T-cell (primary cell): ENCODE data around the gene USPL1. TPM values are rescaled to one million over a fixed set of nuclear protein-coding genes. Genes with fewer than 3 reads are reported as not detected.

Source experiments
- ATAC-seq, 4 experiments: fragments of 200-7000 bp in 3 of 4; fragments of 150-1000 bp in 1 of 4; cut with Tn5 transposase; replicated peaks in 1 of 4; 1 replicate in 3 of 4; 2 replicates in 1 of 4; pipeline ENCODE4 v1.10.0; 2021; ENCODE audit warnings: moderate library complexity in 3 of 4, mild to moderate bottlenecking in 2 of 4, moderate number of reproducible peaks in 1 of 4
- CTCF ChIA-PET, 2 donors: fragments of 300-600 bp; sonication (Branson Sonifier 250); formaldehyde crosslinking; loops; one replicate each; lab custom pipeline; 2022; ENCODE audit warnings: antibody characterized with exemption in 2 of 2; lab: Charles Lee
- POLR2A ChIA-PET, 2 donors: fragments of 300-600 bp; sonication (Branson Sonifier 250); formaldehyde crosslinking; loops; one replicate each; lab custom pipeline; 2022; ENCODE audit warnings: antibody characterized with exemption in 2 of 2; lab: Charles Lee
- DNase-seq, 35 experiments: peaks; one replicate each; pipeline versions ENCODE4 v3.0.0 to v3.0.0-alpha.2; 2013 to 2023
- H3K27ac ChIP-seq: one replicate; pipeline ENCODE4 v1.5.1; 2013; ENCODE audit warnings: low read length
- H3K27me3 ChIP-seq, 2 experiments: replicated peaks in 1 of 2; 1 replicate in 1 of 2; 2 replicates in 1 of 2; pipeline versions ENCODE4 v1.6.1 to v1.7.0; 2013; ENCODE audit warnings: low read length in 1 of 2, mixed read lengths in 1 of 2; ENCODE audit not compliant: control insufficient read depth in 2 of 2, insufficient read depth in 2 of 2; ENCODE audit errors: extremely low read depth in 1 of 2
- H3K36me3 ChIP-seq, 2 donors: 1 replicate in 1 of 2; 2 replicates in 1 of 2; pipeline versions ENCODE4 v1.6.1 to v1.7.0; 2013; ENCODE audit warnings: low read length in 1 of 2; ENCODE audit not compliant: control insufficient read depth in 2 of 2, insufficient read depth in 1 of 2; ENCODE audit errors: extremely low read depth in 1 of 2
- H3K4me1 ChIP-seq, 2 experiments: 1 replicate in 1 of 2; 2 replicates in 1 of 2; pipeline versions ENCODE4 v1.6.1 to v1.7.0; 2013; ENCODE audit warnings: low read length in 2 of 2, mixed read lengths in 1 of 2; ENCODE audit not compliant: insufficient read depth in 2 of 2, control insufficient read depth in 1 of 2; ENCODE audit errors: extremely low read depth in 1 of 2
- H3K4me3 ChIP-seq, 2 donors: 1 replicate in 1 of 2; 2 replicates in 1 of 2; pipeline versions ENCODE4 v1.5.1 to v1.7.0; 2013; ENCODE audit warnings: mild to moderate bottlenecking in 2 of 2, low read length in 1 of 2, moderate library complexity in 1 of 2; ENCODE audit not compliant: control insufficient read depth in 1 of 2; ENCODE audit errors: extremely low read depth in 1 of 2
- H3K9me3 ChIP-seq: 2 replicates; pipeline ENCODE4 v1.7.0; 2013
- H3K27ac Mint-ChIP-seq, 2 donors: one replicate each; pipeline ENCODE4 v1.8.0; 2020 to 2021; ENCODE audit warnings: mild to moderate bottlenecking in 2 of 2, mixed read lengths in 2 of 2
- H3K27me3 Mint-ChIP-seq, 2 donors: one replicate each; pipeline ENCODE4 v1.8.0; 2021 to 2022; ENCODE audit warnings: mixed read lengths in 2 of 2
- H3K36me3 Mint-ChIP-seq: one replicate; pipeline ENCODE4 v1.8.0; 2021; ENCODE audit warnings: mixed read lengths
- H3K4me1 Mint-ChIP-seq, 3 donors: one replicate each; pipeline ENCODE4 v1.8.0; 2020 to 2022; ENCODE audit warnings: mixed read lengths in 3 of 3, mild to moderate bottlenecking in 1 of 3
- H3K4me3 Mint-ChIP-seq, 3 donors: one replicate each; pipeline ENCODE4 v1.8.0; 2020 to 2022; ENCODE audit warnings: mild to moderate bottlenecking in 3 of 3, mixed read lengths in 3 of 3, moderate library complexity in 3 of 3
- H3K9me3 Mint-ChIP-seq, 3 donors: one replicate each; pipeline ENCODE4 v1.8.0; 2020 to 2022; ENCODE audit warnings: mixed read lengths in 3 of 3
- WGBS: methylation state at CpG from one replicate; pipeline ENCODE4 v1.1.5; 2013; ENCODE audit warnings: missing lambda C conversion rate; ENCODE audit not compliant: insufficient coverage; 5-methylcytosine and 5-hydroxymethylcytosine counted together
- total RNA-seq, 35 experiments: library from RNA in 6 of 35; stranded (reverse) in 6 of 35; fragments of 120-200 nt in 1 of 35; gene quantifications; one replicate each; pipeline versions ENCODE4 v1.2.1 to v1.2.4 and lab custom pipeline; 2013 to 2026

USPL1 gene
- total RNA-seq, 5 donors from 2014 or later (not counting 1 experiment from before 2014, with no cell fraction given), result 24.1 to 32.9 (median 26.7) TPM

- WGBS, result 63% methylated on average over 1 of the region's 3 CpGs
- POLR2A ChIA-PET, result no interaction called here
Measured at GRCh38 chr13:30675717-30676116, 58.0 kb downstream of the USPL1 start.

GRCh38 chr13:30676672-30677071 lies 59.0 kb downstream of the USPL1 start:
- peaks cover 0 to 8% of the 10 kb centered on the region in 2 experiments for H3K4me1 ChIP-seq
- ChIA-PET CTCF (no interaction called here), POLR2A (no interaction called here)
- Mint-ChIP-seq H3K36me3 (no peaks in the 10 kb centered on the region), H3K4me1 (peaks cover 15 to 25% (median 16%) of the 10 kb centered on the region in 3 donors), H3K4me3 (no peak overlapping the region), H3K27ac (no peak overlapping the region), H3K27me3 (no peaks in the 10 kb centered on the region), H3K9me3 (no peaks in the 10 kb centered on the region)
- H3K27me3 ChIP-seq, result no peaks in the 10 kb centered on the region
- no peak for ATAC-seq
- H3K36me3 ChIP-seq, result no peaks in the 10 kb centered on the region
- DNase-seq, result no peak
- H3K4me3 ChIP-seq, result no peak overlapping the region
- H3K9me3 ChIP-seq, result no peaks in the 10 kb centered on the region
- no CpG with 5 or more reads among the region's 3 CpGs for WGBS
- no peak overlapping the region for H3K27ac ChIP-seq

More at GRCh38 chr13:30675717-30676116, 58.0 kb downstream of the USPL1 start:
- DNase-seq (no peak), ATAC-seq (no peak)
- Mint-ChIP-seq H3K4me1 (peaks cover 16 to 30% (median 20%) of the 10 kb centered on the region in 3 donors), H3K9me3 (no peaks in the 10 kb centered on the region), H3K27ac (no peak overlapping the region), H3K4me3 (peak overlapping the region in 2 of 3 donors; percentile 38 to 75), H3K36me3 (no peaks in the 10 kb centered on the region), H3K27me3 (no peaks in the 10 kb centered on the region)
- Histone ChIP-seq H3K36me3 (no peaks in the 10 kb centered on the region), H3K27ac (no peak overlapping the region), H3K9me3 (no peaks in the 10 kb centered on the region), H3K4me3 (no peak overlapping the region), H3K4me1 (peaks cover 0 to 8% of the 10 kb centered on the region in 2 experiments), H3K27me3 (no peaks in the 10 kb centered on the region)
- CTCF ChIA-PET, result interaction anchor here (0.7 to 1.0 kb wide), 2 partner anchors 64 to 533 kb away, joined by 3 to 4 read pairs; no protein-coding TSS in a partner anchor

DNA sequence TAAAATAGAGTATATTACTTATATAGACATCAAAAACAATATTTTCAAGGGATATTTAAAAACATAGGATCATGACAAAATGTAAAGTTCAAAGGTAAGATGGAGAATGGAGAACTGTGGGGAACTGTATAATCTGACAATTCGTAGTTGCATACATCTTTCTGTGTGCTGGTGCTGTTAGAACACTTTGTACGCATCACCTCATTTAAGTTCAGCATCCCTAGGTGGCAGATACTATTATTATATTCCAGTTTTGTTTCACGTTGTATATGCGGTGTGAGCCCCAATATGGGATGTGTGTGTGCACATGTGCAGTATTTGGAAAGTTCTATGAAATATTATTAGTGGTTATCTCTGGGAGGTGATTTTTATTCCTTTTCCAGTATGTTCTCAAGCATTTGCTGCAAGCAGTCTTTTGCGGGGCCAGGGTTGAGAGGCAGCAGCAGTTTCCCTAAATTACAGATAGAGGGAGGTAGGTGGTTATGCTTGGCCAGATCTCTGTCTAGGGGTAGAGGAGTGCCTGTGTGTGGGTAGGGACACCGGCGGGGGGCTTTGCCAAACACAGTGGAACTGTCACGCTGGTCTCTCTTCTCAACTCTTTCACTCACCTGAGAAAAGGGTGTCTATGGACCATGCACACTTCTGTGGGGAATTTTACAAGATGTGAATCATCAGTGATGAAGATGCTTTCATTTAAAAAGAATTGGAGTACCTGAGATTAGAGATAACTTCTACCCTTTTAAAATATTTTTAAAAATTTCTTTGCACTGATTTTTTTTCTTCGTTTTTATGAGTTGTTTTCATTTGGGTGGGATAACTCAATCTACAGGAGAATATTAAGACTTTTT lies 62.0 kb downstream of the USPL1 start:
- H3K9me3 ChIP-seq, result no peaks in the 10 kb centered on the region
- no peaks in the 10 kb centered on the region for H3K36me3 ChIP-seq
- DNase-seq (peak in 23 of 35 experiments; percentile 10 to 60 (median 26)), ATAC-seq (peak; percentile 77 to 96 (median 91))
- WGBS, result no CpG with 5 or more reads among the region's 9 CpGs
- H3K27me3 Mint-ChIP-seq, result no peaks in the 10 kb centered on the region
- H3K9me3 Mint-ChIP-seq, result no peaks in the 10 kb centered on the region
- H3K4me1 Mint-ChIP-seq, result peaks cover 0 to 11% (median 7%) of the 10 kb centered on the region in 3 donors
- no peak overlapping the region for H3K4me3 Mint-ChIP-seq
- no peaks in the 10 kb centered on the region for H3K27me3 ChIP-seq
- H3K4me3 ChIP-seq, result no peak overlapping the region
- no peak overlapping the region for H3K27ac ChIP-seq
- H3K27ac Mint-ChIP-seq, result peak overlapping the region in 1 of 2 donors; percentile 4
- ChIA-PET CTCF (interaction anchor here (0.7 to 1.0 kb wide), 2 partner anchors 95 to 116 kb away, joined by 4 to 8 read pairs; no protein-coding TSS in a partner anchor), POLR2A (interaction anchor here (0.6 kb wide), 2 partner anchors 58 to 560 kb away, joined by 3 read pairs; no protein-coding TSS in a partner anchor)
- no peaks in the 10 kb centered on the region for H3K4me1 ChIP-seq
- H3K36me3 Mint-ChIP-seq, result no peaks in the 10 kb centered on the region

- Mint-ChIP-seq H3K4me1 (peaks cover 0 to 9% (median 7%) of the 10 kb centered on the region in 3 donors), H3K4me3 (no peak overlapping the region), H3K9me3 (no peaks in the 10 kb centered on the region), H3K27me3 (no peaks in the 10 kb centered on the region), H3K36me3 (no peaks in the 10 kb centered on the region), H3K27ac (no peak overlapping the region)
- Histone ChIP-seq H3K27ac (no peak overlapping the region), H3K4me3 (no peak overlapping the region), H3K27me3 (no peaks in the 10 kb centered on the region), H3K9me3 (no peaks in the 10 kb centered on the region), H3K36me3 (no peaks in the 10 kb centered on the region), H3K4me1 (no peaks in the 10 kb centered on the region)
- ChIA-PET POLR2A (interaction anchor here in 1 of 2 donors (0.7 kb wide), 1 partner anchor 1208 kb away, joined by 3 read pairs; no protein-coding TSS in a partner anchor), CTCF (interaction anchor here in 1 of 2 donors (1.2 kb wide), 1 partner anchor 65 kb away, joined by 3 read pairs; no protein-coding TSS in a partner anchor)
- ATAC-seq (no peak), DNase-seq (no peak)
- WGBS, result no CpG with 5 or more reads among the region's 2 CpGs
Measured at GRCh38 chr13:30681843-30682242, 64.1 kb downstream of the USPL1 start.

- Histone ChIP-seq H3K9me3 (no peaks in the 10 kb centered on the region), H3K27ac (no peak overlapping the region), H3K27me3 (peaks cover 0 to 5% of the 10 kb centered on the region in 2 experiments), H3K4me3 (no peak overlapping the region), H3K36me3 (no peaks in the 10 kb centered on the region), H3K4me1 (peaks cover under 1 to 8% of the 10 kb centered on the region in 2 experiments)
- ChIA-PET POLR2A (no interaction called here), CTCF (no interaction called here)
- peaks cover 0 to 5% (median 2%) of the 10 kb centered on the region in 3 donors for H3K9me3 Mint-ChIP-seq
- H3K36me3 Mint-ChIP-seq, result no peaks in the 10 kb centered on the region
- 100% methylated on average over 1 of the region's 8 CpGs for WGBS
- H3K27ac Mint-ChIP-seq, result no peak overlapping the region
- ATAC-seq, result no peak
- H3K4me3 Mint-ChIP-seq, result no peak overlapping the region
- peaks cover 2 to 9% (median 3%) of the 10 kb centered on the region in 3 donors for H3K4me1 Mint-ChIP-seq
- H3K27me3 Mint-ChIP-seq, result peaks cover 0 to 1% of the 10 kb centered on the region in 2 donors
- no peak for DNase-seq
Measured at GRCh38 chr13:30685320-30685859, 67.7 kb downstream of the USPL1 start.

GRCh38 chr13:30685987-30686386 lies 68.3 kb downstream of the USPL1 start:
- WGBS, result no CpG with 5 or more reads among the region's 2 CpGs
- no peaks in the 10 kb centered on the region for H3K36me3 ChIP-seq
- H3K27ac ChIP-seq, result no peak overlapping the region
- peaks cover 0 to 5% of the 10 kb centered on the region in 2 experiments for H3K27me3 ChIP-seq
- no peak overlapping the region for H3K4me3 Mint-ChIP-seq
- H3K4me1 Mint-ChIP-seq, result peaks cover 5 to 14% (median 7%) of the 10 kb centered on the region in 3 donors
- ChIA-PET POLR2A (interaction anchor here in 1 of 2 donors (0.9 kb wide), 1 partner anchor 454 kb away, joined by 3 read pairs; no protein-coding TSS in a partner anchor), CTCF (no interaction called here)
- no peak for DNase-seq
- H3K9me3 Mint-ChIP-seq, result peaks cover 0 to 5% (median 2%) of the 10 kb centered on the region in 3 donors
- no peak overlapping the region for H3K4me3 ChIP-seq
- H3K9me3 ChIP-seq, result no peaks in the 10 kb centered on the region
- peaks cover 2 to 13% of the 10 kb centered on the region in 2 experiments for H3K4me1 ChIP-seq
- ATAC-seq, result no peak
- H3K36me3 Mint-ChIP-seq, result no peaks in the 10 kb centered on the region
- H3K27me3 Mint-ChIP-seq, result peaks cover 0 to 1% of the 10 kb centered on the region in 2 donors
- H3K27ac Mint-ChIP-seq, result no peak overlapping the region
